Medulla oblongata (tissue), 1 donor: Measurements from ENCODE around the gene CDK5RAP2.
"Not testable (repeated sequence)": the region's sequence is repeated elsewhere in the genome, so short reads cannot be mapped to it uniquely, and the experiment has no call there.

Source experiments
- DNase-seq: peaks from one replicate; pipeline ENCODE4 v3.0.0-alpha.2; 2015; ENCODE audit errors: extremely low spot score

CDK5RAP2 gene

GRCh38 chr9:120465685-120466407 lies 114.1 kb downstream of the CDK5RAP2 start:
- DNase-seq, result no peak

- no peak for DNase-seq
Observed at GRCh38 chr9:120464887-120465421, 115.0 kb downstream of the CDK5RAP2 start.

GRCh38 chr9:120464176-120464886 lies 115.6 kb downstream of the CDK5RAP2 start:
- DNase-seq, result no peak

- no peak for DNase-seq
Observed at GRCh38 chr9:120463765-120464164, 116.2 kb downstream of the CDK5RAP2 start.

- not testable (repeated sequence) for DNase-seq
Observed at GRCh38 chr9:120461677-120462076, 118.3 kb downstream of the CDK5RAP2 start.

GRCh38 chr9:120456218-120456617 lies 123.7 kb downstream of the CDK5RAP2 start:
- no peak for DNase-seq

- DNase-seq, result no peak
Observed at GRCh38 chr9:120454467-120454866, 125.5 kb downstream of the CDK5RAP2 start.

GRCh38 chr9:120453792-120454191 lies 126.2 kb downstream of the CDK5RAP2 start:
- no peak for DNase-seq

GRCh38 chr9:120452631-120453030 lies 127.3 kb downstream of the CDK5RAP2 start:
- DNase-seq, result no peak

GRCh38 chr9:120450916-120451315 lies 129.1 kb downstream of the CDK5RAP2 start:
- no peak for DNase-seq

- no peak for DNase-seq
Observed at GRCh38 chr9:120449566-120449965, 130.4 kb downstream of the CDK5RAP2 start.

- DNase-seq, result no peak
Observed at GRCh38 chr9:120447959-120448500, 131.9 kb downstream of the CDK5RAP2 start.

GRCh38 chr9:120446671-120447070 lies 133.3 kb downstream of the CDK5RAP2 start:
- DNase-seq, result no peak

- no peak for DNase-seq
Observed at GRCh38 chr9:120443976-120444375, 136.0 kb downstream of the CDK5RAP2 start.

GRCh38 chr9:120443489-120443888 lies 136.5 kb downstream of the CDK5RAP2 start:
- DNase-seq, result no peak

- DNase-seq, result no peak
Observed at GRCh38 chr9:120442308-120442995, 137.5 kb downstream of the CDK5RAP2 start.

- no peak for DNase-seq
Observed at GRCh38 chr9:120441426-120442307, 138.3 kb downstream of the CDK5RAP2 start.

GRCh38 chr9:120440791-120441190 lies 139.2 kb downstream of the CDK5RAP2 start:
- DNase-seq, result no peak

- no peak for DNase-seq
Observed at GRCh38 chr9:120439926-120440325, 140.0 kb downstream of the CDK5RAP2 start.

- DNase-seq, result no peak
Observed at GRCh38 chr9:120438836-120439546, 141.0 kb downstream of the CDK5RAP2 start.
